KOPT-K1 (cell line): ENCODE results near the gene OTOGL.

Experiments
- H3K27ac ChIP-seq: fragments of 200-600 bp; sonication (generic); 2 replicates; pipeline ENCODE4 v1.5.1; 2016; ENCODE audit warnings: antibody characterized with exemption, mild to moderate bottlenecking, low read depth, low read length; ENCODE audit not compliant: poor library complexity, severe bottlenecking
- H3K36me3 ChIP-seq: fragments of 200-600 bp; sonication (generic); 2 replicates; pipeline ENCODE4 v1.5.1; 2017; ENCODE audit warnings: antibody characterized with exemption, mild to moderate bottlenecking, low read length, moderate library complexity; ENCODE audit not compliant: insufficient read depth
- H3K9me3 ChIP-seq: fragments of 200-600 bp; sonication (generic); 2 replicates; pipeline ENCODE4 v1.5.1; 2017; ENCODE audit warnings: antibody characterized with exemption, low read length, mild to moderate bottlenecking; ENCODE audit not compliant: insufficient read depth, poor library complexity, severe bottlenecking

Gene OTOGL

DNA sequence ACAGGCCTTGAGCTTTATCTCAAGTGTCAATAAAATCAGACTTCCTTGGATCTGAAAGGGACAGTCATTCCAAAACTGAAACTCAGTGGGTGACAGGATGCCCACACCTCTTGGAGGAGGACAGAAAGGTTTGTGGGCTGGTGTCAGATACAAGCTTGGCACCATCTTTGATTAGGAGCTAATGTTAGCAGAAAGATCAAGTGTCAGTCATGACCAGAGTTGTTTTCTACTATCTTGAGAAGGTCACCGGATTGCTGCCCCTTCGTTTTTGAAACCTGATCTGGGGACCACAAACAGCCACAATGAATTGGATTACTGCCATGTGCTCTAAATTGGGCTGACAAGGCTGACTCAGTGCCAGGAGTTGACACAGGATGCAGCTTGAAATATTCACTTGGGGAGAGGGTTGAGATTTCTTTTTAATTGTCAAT lies 88.3 kb downstream of the OTOGL start:
- no peaks in the 10 kb centered on the region for H3K36me3 ChIP-seq
- no peaks in the 10 kb centered on the region for H3K9me3 ChIP-seq
- no peak overlapping the region for H3K27ac ChIP-seq

DNA sequence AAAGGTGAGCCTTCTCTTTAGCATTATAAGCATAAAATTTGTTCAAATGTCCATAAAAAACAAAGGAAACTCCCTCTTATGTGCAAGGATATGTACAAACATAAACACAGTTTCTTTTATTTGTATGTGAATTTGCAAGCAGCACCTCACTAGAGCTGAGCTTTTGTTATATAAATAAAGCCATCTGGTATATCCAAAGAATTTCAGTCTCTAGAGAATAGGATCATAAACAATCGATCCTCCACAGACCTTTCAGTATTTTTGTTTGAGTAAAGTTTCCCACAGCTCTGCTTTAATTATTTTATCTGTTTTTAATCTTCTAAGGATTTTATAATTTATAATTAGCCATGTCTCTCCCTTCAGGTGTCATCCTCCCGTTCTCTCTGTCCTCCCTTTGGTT lies 89.2 kb downstream of the OTOGL start:
- H3K9me3 ChIP-seq, result no peaks in the 10 kb centered on the region
- no peaks in the 10 kb centered on the region for H3K36me3 ChIP-seq
- no peak overlapping the region for H3K27ac ChIP-seq

DNA sequence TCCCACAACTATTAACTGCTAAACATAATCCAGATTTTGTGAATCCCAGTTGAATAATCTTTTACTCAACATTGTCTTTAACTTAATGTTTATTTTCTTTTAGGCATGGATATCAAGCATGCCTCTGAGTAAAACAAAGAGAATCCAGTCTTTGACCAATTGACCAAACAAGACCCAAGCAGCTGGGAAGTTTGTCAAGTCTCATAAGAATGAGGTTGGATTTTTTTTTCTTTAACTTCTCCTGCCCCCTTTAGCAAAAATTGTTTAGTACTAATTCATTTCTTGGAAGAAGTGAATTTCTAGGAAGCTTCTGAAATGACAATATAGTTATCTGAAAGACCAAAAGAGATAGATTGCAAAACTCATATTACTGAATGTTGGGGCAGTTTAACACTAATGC lies 89.9 kb downstream of the OTOGL start:
- Histone ChIP-seq H3K27ac (no peak overlapping the region), H3K36me3 (no peaks in the 10 kb centered on the region), H3K9me3 (no peaks in the 10 kb centered on the region)

DNA sequence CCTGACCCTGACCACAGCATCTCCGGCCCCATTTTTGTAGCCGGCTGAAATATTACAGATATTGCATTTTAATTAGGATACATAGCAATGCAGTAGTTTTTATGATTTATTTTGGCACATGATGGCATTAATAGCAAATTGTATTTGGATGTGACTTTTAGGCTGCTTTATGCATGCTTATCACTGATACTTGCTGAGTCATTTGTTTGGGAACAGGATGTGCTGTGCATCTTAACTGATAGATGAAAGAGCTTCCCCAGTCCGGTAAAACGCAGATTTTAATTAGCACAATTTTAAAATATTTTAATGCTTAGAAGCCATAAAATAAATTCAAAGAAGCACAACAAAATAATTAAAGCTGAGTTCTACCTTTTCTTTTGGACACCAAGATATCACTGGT lies 90.7 kb downstream of the OTOGL start:
- Histone ChIP-seq H3K36me3 (no peaks in the 10 kb centered on the region), H3K9me3 (no peaks in the 10 kb centered on the region), H3K27ac (no peak overlapping the region)

DNA sequence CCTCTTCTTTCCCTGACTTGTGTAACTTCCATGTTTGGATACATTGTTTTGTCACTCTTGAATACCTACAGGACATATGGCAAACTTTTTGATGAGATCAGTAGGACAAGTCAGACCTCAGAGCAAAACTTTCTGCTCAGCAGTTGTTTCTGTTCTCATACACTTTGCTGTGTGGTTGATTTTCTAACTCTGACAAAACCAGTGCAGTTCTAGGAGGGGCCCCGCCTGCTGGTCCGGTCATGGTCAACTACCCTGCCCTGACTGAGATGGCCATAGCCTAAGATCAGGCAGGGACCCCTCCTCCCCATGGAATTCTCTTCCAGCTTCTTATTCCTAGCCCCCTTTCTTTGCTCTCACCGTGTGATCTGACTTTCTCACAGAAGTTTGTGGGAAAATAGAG lies 92.8 kb downstream of the OTOGL start:
- H3K9me3 ChIP-seq, result no peaks in the 10 kb centered on the region
- no peaks in the 10 kb centered on the region for H3K36me3 ChIP-seq
- no peak overlapping the region for H3K27ac ChIP-seq

DNA sequence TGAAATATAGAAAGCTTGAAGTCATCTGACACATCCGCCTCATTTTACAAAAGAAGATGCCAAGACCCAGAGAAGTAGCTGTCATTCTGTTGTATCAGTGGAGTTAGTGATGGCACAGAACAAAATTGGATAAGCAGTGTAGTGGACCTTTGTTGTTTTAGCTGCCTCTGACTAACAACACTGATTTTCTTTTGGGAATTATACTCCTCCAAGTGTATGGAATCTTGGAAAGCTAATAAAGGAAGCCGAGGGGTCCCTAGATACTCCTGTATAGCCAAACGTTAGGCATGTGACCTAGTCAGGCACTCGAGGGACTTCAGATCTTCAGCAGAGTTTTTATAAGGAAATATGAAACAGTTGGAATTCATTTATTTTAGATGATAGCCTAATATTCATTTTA lies 94.5 kb downstream of the OTOGL start:
- no peak overlapping the region for H3K27ac ChIP-seq
- no peaks in the 10 kb centered on the region for H3K9me3 ChIP-seq
- H3K36me3 ChIP-seq, result no peaks in the 10 kb centered on the region

DNA sequence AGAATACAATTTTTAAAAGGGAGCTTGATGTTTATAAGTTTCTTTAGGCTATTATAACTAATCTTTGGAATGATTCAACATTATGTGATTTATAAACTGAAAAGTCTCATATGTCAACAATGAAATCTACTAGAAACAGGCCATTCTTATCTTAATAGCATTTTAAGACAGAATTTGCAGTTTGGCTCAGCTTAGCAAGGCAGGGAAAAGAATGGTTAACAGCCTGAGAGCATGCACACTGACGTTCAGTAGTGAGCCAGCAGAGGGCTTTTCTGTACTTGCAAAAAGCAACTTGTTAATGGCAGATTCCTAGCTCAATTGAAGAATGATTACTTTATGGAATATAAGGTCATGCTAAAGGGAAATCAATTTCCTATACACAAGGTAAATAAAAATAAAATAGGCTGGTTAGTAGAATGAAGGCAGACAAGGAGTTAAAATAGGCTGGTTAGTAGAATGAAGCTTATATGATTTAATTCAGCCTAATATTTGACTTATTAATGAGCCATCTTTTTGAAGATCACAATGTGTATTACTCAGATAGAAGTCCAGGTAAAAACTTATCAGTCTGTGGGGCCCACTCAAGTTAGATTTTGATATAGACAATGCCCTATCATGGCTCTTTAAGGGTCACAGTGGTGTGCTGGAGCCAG lies 95.9 kb downstream of the OTOGL start:
- no peak overlapping the region for H3K27ac ChIP-seq
- H3K9me3 ChIP-seq, result no peaks in the 10 kb centered on the region
- H3K36me3 ChIP-seq, result no peaks in the 10 kb centered on the region

DNA sequence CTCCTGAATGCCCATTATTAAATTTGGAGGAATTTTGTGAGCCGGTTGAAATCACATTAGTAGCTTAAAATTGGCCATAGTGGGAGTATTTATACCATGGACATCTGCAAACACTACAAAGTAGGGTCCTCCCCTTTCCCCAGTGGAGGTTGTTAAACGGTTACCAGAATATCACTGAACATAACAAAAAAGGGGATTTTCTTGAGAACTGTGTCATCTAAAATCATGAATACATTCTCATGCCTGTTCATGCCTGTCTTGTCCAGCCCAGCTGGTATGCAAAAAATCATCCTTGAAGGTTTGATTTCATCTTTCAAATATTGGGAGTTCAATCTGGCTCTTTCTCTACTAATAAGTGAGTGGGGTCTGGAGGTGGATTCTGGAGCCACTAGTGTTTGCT lies 96.4 kb downstream of the OTOGL start:
- no peak overlapping the region for H3K27ac ChIP-seq
- H3K36me3 ChIP-seq, result no peaks in the 10 kb centered on the region
- H3K9me3 ChIP-seq, result no peaks in the 10 kb centered on the region

DNA sequence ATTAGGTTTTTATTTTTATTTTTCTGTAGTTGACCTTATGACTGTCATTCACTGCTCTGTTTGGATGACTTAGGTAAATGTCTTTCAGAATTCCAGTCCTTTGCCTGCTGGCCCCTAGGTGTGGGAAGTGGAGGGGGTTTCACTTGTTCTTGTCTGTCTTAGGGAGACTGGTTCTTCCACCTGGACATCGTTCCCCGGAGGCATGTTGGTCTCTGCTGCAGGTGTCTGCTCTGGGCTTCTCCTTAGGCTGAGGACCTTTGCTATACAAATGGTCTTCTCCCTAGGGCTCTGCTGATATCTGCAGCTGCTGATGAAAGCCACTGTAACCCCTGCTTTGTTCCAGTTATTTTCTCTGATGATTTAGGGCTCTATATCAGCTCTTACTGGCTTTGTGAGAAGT lies 97.1 kb downstream of the OTOGL start:
- Histone ChIP-seq H3K36me3 (no peaks in the 10 kb centered on the region), H3K9me3 (no peaks in the 10 kb centered on the region), H3K27ac (no peak overlapping the region)

DNA sequence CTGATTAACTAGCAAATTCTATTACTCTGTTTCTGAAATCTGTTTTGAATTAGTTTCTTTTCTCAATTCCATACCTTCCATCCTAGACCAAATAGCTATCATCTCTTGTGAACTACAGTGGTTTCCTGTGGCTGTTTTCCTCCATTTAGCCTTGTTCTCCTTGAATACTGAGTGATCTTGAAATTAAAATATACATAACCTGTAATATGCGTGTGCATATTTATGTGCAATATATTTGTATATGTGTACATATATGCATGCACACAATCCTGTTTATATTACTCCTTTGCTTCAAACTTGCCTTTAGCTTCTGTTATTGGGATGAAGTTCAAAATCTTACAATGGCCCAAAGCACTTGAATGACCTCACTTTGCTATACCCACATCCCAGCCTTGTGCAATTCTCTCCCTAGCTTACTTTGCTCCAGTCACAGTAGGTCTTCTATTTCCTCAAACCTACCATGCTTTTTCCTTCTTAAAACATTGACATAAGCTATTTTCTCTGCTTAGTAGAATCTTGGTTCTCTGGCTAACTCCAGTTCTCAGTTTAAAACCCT lies 99.5 kb downstream of the OTOGL start:
- Histone ChIP-seq H3K9me3 (no peaks in the 10 kb centered on the region), H3K36me3 (no peaks in the 10 kb centered on the region)

DNA sequence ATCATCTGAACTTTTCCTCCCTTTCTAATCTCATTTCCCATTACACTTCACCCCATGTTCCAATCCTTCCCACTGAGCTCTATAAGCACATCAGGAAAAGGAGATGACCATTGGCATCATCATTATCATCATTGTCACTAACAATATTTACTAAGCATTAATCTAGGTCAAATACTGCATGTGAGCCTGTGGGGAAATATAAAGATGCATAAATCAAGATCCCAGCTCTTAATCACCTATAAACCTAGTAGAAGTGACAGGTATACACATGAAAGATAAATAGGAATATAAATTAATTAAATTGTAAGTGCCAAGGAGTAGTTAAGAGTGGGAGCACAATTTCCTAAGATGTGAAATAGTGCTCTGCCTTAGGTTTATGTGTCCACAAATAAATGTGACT lies 100.6 kb downstream of the OTOGL start:
- Histone ChIP-seq H3K27ac (no peak overlapping the region), H3K36me3 (no peaks in the 10 kb centered on the region), H3K9me3 (no peaks in the 10 kb centered on the region)

More for the DNA sequence above, 99.5 kb downstream of the OTOGL start:
- H3K27ac ChIP-seq, result no peak overlapping the region

DNA sequence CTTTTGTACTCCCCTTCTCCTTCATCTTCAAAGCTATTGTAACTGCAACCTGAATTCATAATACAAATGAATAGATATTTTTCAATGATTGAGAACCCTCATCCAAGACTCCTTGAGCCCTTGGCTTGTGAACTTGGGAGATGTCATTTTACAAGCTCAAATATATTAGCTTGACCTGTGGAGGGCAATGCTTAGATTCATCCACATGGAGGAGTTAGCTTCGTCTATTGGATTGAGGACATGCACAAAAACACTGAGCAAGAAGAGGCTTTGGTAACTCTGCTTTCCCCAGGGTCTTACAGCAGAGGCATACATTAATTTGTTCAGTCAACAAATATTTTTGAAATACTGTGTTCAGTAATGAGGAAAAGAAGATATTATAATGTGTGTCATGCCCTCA lies 101.1 kb downstream of the OTOGL start:
- Histone ChIP-seq H3K9me3 (no peaks in the 10 kb centered on the region), H3K36me3 (no peaks in the 10 kb centered on the region), H3K27ac (no peak overlapping the region)

DNA sequence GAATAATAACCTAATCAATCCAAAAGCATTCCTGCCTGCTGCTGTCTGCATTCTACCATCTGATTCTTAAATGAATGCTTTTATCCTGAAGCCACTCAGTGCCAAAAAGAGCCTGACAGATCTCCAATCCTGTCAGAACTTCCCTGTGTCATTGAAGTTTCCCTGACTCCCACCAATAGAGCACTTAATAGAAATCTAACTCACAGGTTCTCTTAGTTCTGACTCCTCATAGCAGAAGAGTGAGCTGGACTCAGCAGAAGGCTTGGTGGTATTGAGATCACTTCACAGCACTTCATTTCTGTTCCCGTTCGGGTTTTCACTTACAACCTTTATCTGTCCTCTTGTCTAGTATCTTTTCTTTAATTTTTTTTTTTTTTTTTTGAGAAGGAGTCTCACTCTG lies 102.6 kb downstream of the OTOGL start:
- no peaks in the 10 kb centered on the region for H3K9me3 ChIP-seq
- H3K36me3 ChIP-seq, result no peaks in the 10 kb centered on the region
- no peak overlapping the region for H3K27ac ChIP-seq

DNA sequence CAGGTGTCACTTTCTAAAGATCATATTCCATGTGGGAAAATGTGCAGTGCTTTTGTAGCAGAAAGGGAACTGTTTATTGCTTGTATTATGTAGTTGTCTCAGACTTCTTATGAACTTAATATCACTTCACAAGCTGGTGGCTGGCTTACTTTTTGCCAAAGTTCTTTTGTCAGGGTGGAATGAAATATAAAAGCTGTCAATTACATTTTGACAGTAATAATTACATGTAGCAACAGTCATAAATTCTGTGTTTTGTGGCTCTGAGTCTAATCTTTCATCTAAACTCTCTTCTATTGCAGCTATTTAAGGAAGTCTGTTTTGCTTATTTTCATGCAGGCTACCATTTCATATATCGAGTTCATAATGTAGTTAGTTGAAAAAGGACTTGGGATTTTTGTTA lies 106.6 kb downstream of the OTOGL start:
- H3K36me3 ChIP-seq, result no peaks in the 10 kb centered on the region
- H3K9me3 ChIP-seq, result no peaks in the 10 kb centered on the region
- no peak overlapping the region for H3K27ac ChIP-seq

DNA sequence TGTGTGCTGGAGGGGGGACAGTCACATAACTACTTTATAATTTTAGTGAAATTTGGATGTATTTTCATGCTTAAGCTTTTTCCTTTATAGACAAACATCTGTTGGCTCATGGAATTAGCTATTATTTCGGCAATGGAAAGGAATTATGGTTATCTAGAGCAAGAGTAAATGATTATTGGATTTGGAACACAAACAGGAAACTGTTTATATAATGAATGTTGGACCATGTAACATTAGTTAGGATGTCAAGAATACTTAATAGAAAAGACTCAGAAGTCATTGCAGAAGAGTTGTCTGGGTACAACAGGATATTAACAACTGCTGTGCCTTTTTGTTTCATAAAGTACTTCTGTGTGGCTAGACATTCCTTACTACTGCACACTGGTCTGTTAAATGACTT lies 108.7 kb downstream of the OTOGL start:
- H3K27ac ChIP-seq, result no peak overlapping the region
- no peaks in the 10 kb centered on the region for H3K36me3 ChIP-seq
- H3K9me3 ChIP-seq, result no peaks in the 10 kb centered on the region

DNA sequence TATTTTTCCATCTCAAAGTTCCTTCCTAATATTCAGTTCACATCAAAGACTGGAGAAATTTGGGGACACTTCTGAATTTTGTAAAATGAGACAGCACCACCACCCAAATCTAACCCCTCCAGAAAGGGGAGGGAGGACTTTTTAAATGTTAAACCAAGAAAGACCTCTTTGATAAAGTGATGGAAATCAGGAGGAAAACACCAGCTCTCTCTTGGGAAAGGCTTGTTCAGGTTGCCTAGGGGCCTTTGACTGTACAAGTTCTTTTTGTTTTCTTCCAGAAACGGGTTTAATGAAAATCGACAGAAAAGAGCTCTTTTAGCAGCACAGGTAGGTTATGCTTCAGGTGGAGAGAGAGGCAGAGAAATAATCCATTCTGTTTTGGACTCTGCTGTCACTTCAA lies 112.3 kb downstream of the OTOGL start:
- H3K36me3 ChIP-seq, result no peaks in the 10 kb centered on the region
- H3K27ac ChIP-seq, result no peak overlapping the region
- no peaks in the 10 kb centered on the region for H3K9me3 ChIP-seq
